Epithelial cell of esophagus (primary cell): ENCODE data around the gene TM9SF1.

Experiments used
- DNase-seq: peaks from one replicate; pipeline ENCODE4 v3.0.0; 2010; ENCODE audit warnings: low read depth
- H3K4me3 ChIP-seq: 2 replicates; pipeline ENCODE4 v1.5.1; 2011; ENCODE audit warnings: mild to moderate bottlenecking, low read length, control low read depth
- CTCF ChIP-seq: IDR thresholded peaks from 2 replicates; pipeline ENCODE4 v1.5.1; 2011; ENCODE audit warnings: low read depth, mild to moderate bottlenecking, low read length, control low read depth, inconsistent platforms; ENCODE audit not compliant: insufficient read depth; ENCODE audit errors: missing control alignments

The TM9SF1 gene

GRCh38 chr14:24238123-24238522 lies 42.9 kb upstream of the TM9SF1 start:
- DNase-seq = peak; percentile 95
- TF ChIP-seq CTCF = no peak
- no peak overlapping the region for H3K4me3 ChIP-seq

DNA sequence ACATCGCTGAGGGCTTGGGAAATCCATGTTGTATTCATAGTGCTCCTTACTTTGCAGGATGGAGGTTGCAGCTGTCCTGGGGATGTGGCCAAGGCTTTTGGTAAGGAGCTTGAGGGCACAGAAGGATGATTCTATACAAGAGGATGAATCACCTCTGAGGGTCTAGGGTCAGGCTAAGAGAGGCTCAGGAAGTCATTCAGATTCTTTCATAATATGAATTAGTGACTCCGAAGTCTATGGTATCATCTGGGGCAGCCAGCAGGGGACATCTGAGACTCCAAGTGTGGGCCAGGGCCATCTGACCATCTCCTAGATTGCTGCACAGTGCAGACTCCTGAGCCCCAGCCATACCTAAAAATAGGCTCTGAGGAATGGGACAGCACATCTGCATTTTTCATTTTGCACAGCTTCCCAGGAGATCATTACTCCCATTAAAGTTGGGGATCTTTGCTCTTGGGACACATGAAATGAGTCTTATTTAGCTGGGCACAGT lies 42.3 kb upstream of the TM9SF1 start:
- no peak for TF ChIP-seq CTCF
- DNase-seq = no peak
- H3K4me3 ChIP-seq = no peak overlapping the region

DNA sequence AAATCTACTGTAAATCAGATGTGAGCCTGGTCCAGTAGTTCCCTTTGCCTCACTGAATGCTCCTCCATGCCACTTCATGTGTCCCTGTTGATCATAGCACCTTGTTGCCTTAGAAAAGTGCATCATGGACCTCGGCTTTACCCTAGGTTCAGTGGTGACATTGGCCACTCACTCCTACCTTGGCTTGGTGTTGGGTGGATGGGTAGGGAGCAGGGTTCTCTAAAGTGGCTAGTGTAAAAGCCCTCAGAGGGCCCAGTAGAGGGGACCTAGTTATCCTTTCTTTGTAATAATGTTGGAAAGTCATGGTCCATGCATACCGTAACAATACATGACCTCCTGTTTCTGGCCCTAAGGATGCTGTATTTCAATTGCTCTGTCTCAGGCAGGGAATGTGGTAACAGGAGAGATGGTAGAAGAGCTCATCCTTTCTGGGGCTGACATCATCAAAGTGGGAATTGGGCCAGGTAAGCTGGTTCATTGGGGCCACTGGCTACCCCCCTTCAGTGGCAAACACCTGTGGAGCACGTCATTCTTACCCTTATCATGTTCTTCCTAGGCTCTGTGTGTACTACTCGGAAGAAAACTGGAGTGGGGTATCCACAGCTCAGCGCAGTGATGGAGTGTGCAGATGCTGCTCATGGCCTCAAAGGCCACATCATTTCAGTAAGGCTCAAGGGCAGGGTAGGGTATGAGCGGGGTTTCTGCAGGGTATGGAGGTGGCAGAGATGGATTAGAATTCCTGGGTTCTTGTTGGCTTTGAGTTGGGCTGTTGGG lies 41.6 kb upstream of the TM9SF1 start:
- no peak for DNase-seq
- H3K4me3 ChIP-seq = no peak overlapping the region
- no peak for TF ChIP-seq CTCF

DNA sequence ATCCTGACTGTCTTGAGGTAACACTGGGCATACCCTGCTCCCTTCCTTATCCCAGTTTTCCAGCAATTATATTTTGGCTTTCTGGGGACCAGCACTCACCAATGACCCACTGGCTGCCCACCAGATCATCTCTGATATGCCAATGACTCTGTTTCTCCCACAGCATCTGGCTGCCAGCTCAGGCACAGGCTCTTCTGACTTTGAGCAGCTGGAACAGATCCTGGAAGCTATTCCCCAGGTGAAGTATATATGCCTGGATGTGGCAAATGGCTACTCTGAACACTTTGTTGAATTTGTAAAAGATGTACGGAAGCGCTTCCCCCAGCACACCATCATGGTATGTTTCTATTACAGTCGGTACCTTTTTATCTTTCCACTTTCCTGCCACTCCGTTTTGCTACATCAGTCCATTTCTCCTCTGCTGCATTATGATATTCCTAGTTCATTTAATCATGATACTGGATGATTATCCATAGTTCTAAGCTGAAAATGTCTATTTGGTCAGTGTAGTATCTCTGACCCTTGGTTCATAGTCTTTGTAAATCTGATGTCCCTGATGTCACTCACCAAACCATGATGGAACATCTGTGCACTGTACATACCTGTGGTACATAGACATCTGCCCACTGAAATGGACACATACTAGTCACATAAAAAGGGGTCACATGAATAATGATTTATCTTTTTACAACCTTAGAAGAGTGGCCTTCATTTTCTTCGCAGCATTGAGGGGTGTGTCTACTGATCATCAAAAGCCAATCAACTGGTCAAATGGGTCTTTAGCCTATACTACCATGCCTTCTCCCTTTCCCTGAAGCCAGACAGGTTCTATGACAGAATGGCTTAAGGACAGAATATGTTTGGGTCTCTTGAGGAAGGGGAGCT lies 40.8 kb upstream of the TM9SF1 start:
- H3K4me3 ChIP-seq = no peak overlapping the region
- DNase-seq = no peak
- no peak for TF ChIP-seq CTCF

- DNase-seq = no peak
- no peak for TF ChIP-seq CTCF
- H3K4me3 ChIP-seq = no peak overlapping the region
Measured at GRCh38 chr14:24234095-24235005, 39.1 kb upstream of the TM9SF1 start.

GRCh38 chr14:24233538-24233866 lies 38.3 kb upstream of the TM9SF1 start:
- no peak for TF ChIP-seq CTCF
- H3K4me3 ChIP-seq = peak overlapping the region; percentile 95
- no peak for DNase-seq
